Panc1 (cell line): ENCODE measurements around the gene GAP43. TPM values are rescaled to one million over a fixed set of nuclear protein-coding genes. Genes with fewer than 3 reads are reported as not detected.

Source experiments
- ATAC-seq: fragments of 200-7000 bp; cut with Tn5 transposase; 2 replicates; pipeline ENCODE4 v1.9.1; 2020; ENCODE audit warnings: mild to moderate bottlenecking, moderate library complexity
- BruUV-seq: library from RNA; stranded (reverse); fragments of 400-500 nt; replicated peaks from 2 replicates; lab custom pipeline; 2021; lab: Mats Ljungman, UMichigan
- CTCF ChIA-PET: fragments of 300-600 bp; sonication (Branson Sonifier 250); formaldehyde crosslinking; loops from one replicate; lab custom pipeline; 2022; ENCODE audit warnings: antibody characterized with exemption; lab: Charles Lee
- POLR2A ChIA-PET: fragments of 300-600 bp; sonication (Branson Sonifier 250); formaldehyde crosslinking; loops from one replicate; lab custom pipeline; 2022; ENCODE audit warnings: antibody characterized with exemption; lab: Charles Lee
- DNase-seq: peaks from one replicate; pipeline ENCODE4 v3.0.0-alpha.2; 2010; ENCODE audit warnings: low read depth, low spot score
- H3K27ac ChIP-seq: 2 replicates; pipeline ENCODE4 v1.5.1; 2011; ENCODE audit warnings: mild to moderate bottlenecking, low read length, inconsistent platforms
- H3K27me3 ChIP-seq: fragments of 200-500 bp; sonication (Bioruptor generic); 2 replicates; pipeline ENCODE4 v1.6.0; 2014; ENCODE audit warnings: low read length, inconsistent platforms; ENCODE audit not compliant: control insufficient read depth, insufficient read depth
- H3K36me3 ChIP-seq: fragments of 200-500 bp; sonication (Bioruptor generic); 2 replicates; pipeline ENCODE4 v1.5.1; 2014; ENCODE audit warnings: inconsistent platforms, mild to moderate bottlenecking, low read length, moderate library complexity; ENCODE audit not compliant: control insufficient read depth, insufficient read depth
- H3K4me1 ChIP-seq: 2 replicates; pipeline ENCODE4 v1.5.1; 2011; ENCODE audit warnings: inconsistent platforms, mild to moderate bottlenecking, low read length, moderate library complexity; ENCODE audit not compliant: control insufficient read depth, insufficient read depth
- H3K4me3 ChIP-seq, 2 experiments: 2 replicates each; pipeline ENCODE4 v1.5.1; 2011 to 2012; ENCODE audit warnings: low read depth in 2 of 2, low read length in 2 of 2, mild to moderate bottlenecking in 2 of 2, inconsistent platforms in 1 of 2, moderate library complexity in 1 of 2
- H3K9me3 ChIP-seq: fragments of 200-500 bp; sonication (Bioruptor generic); 2 replicates; pipeline ENCODE4 v1.5.1; 2014; ENCODE audit warnings: low read depth, mild to moderate bottlenecking, inconsistent platforms, low read length, moderate library complexity; ENCODE audit not compliant: control insufficient read depth, insufficient read depth
- POLR2AphosphoS5 ChIP-seq: IDR thresholded peaks from 2 replicates; pipeline ENCODE4 v1.6.1; 2012; ENCODE audit warnings: mild to moderate bottlenecking, low read depth, low read length, moderate library complexity
- SIN3A ChIP-seq: IDR thresholded peaks from 2 replicates; pipeline ENCODE4 v1.6.1; 2012; ENCODE audit warnings: low read depth, mild to moderate bottlenecking, low read length, moderate library complexity, borderline replicate concordance; ENCODE audit not compliant: insufficient read depth
- TCF7L2 ChIP-seq: IDR thresholded peaks from 2 replicates; pipeline ENCODE4 v1.6.1; 2011; ENCODE audit warnings: mild to moderate bottlenecking, low read depth, low read length, inconsistent platforms
- in situ Hi-C: cut with HindIII; loops from 2 replicates; pipeline ENCODE4 v1.10.0; 2016; ENCODE audit warnings: low sequenced_read_pairs, low pct_unique_long_range_greater_than_20kb
- intact Hi-C: fragments of 100-400 bp; cut with micrococcal nuclease; formaldehyde crosslinking; loops from one replicate; pipeline ENCODE4 v1.10.0; 2022; ENCODE audit not compliant: unreplicated experiment
- total RNA-seq: library from RNA; stranded (reverse); gene quantifications from one replicate; pipeline ENCODE4 v1.2.1, GENCODE V29; 2021; ENCODE audit not compliant: unreplicated experiment
- TF ChIP-seq, protein P1 (sequence below), 2 experiments: IDR thresholded peaks; 2 replicates each; pipeline ENCODE4 v1.6.1; 2011 to 2012; ENCODE audit warnings: low read depth in 2 of 2, control low read depth in 1 of 2, low read length in 1 of 2, mild to moderate bottlenecking in 1 of 2, moderate library complexity in 1 of 2; ENCODE audit not compliant: insufficient read depth in 1 of 2
- TF ChIP-seq, protein P2 (sequence below): fragments of 450-650 bp; IDR thresholded peaks from 2 replicates; pipeline ENCODE4 v1.5.1; 2017; ENCODE audit warnings: mild to moderate bottlenecking

The GAP43 gene
- total RNA-seq, 1 experiment from 2014 or later, result not detected

DNA sequence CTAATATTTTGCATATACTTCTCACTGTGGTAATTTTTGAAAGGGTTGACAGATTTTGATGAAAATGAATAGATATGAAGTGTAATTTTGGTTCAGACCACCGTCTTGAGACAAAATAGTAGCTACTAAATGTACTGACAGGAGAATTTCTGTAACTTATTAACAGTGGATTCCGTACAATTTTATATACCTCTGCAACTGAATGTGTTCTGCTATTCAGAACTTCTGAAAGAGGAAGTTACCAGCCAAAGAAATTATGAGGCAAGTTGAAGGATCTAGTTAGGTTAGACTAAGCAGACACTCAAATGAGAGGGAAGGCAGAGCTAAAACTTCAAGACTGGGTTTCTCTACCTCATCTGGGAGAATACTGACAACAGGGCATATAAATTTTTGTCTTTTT lies 29.4 kb downstream of the GAP43 start:
- ChIA-PET CTCF (no interaction called here), POLR2A (no interaction called here)
- ATAC-seq (no peak), DNase-seq (no peak)
- H3K36me3 ChIP-seq, result no peaks in the 10 kb centered on the region
- no peak overlapping the region for H3K4me3 ChIP-seq
- no peaks in the 10 kb centered on the region for H3K4me1 ChIP-seq
- H3K9me3 ChIP-seq, result no peaks in the 10 kb centered on the region
- intact Hi-C loops (no loop called here), in situ Hi-C loops (no loop called here)
- BruUV-seq, result no TSS peak
- H3K27me3 ChIP-seq, result peaks cover 5% of the 10 kb centered on the region
- TF ChIP-seq, protein P1, sequence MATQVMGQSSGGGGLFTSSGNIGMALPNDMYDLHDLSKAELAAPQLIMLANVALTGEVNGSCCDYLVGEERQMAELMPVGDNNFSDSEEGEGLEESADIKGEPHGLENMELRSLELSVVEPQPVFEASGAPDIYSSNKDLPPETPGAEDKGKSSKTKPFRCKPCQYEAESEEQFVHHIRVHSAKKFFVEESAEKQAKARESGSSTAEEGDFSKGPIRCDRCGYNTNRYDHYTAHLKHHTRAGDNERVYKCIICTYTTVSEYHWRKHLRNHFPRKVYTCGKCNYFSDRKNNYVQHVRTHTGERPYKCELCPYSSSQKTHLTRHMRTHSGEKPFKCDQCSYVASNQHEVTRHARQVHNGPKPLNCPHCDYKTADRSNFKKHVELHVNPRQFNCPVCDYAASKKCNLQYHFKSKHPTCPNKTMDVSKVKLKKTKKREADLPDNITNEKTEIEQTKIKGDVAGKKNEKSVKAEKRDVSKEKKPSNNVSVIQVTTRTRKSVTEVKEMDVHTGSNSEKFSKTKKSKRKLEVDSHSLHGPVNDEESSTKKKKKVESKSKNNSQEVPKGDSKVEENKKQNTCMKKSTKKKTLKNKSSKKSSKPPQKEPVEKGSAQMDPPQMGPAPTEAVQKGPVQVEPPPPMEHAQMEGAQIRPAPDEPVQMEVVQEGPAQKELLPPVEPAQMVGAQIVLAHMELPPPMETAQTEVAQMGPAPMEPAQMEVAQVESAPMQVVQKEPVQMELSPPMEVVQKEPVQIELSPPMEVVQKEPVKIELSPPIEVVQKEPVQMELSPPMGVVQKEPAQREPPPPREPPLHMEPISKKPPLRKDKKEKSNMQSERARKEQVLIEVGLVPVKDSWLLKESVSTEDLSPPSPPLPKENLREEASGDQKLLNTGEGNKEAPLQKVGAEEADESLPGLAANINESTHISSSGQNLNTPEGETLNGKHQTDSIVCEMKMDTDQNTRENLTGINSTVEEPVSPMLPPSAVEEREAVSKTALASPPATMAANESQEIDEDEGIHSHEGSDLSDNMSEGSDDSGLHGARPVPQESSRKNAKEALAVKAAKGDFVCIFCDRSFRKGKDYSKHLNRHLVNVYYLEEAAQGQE (IDR thresholded peaks at IDR 0.05; ENCODE audit: insufficient read depth in 1 of 2, low read depth in 2 of 2, low read length in 1 of 2), result no peak
- no peak overlapping the region for H3K27ac ChIP-seq

DNA sequence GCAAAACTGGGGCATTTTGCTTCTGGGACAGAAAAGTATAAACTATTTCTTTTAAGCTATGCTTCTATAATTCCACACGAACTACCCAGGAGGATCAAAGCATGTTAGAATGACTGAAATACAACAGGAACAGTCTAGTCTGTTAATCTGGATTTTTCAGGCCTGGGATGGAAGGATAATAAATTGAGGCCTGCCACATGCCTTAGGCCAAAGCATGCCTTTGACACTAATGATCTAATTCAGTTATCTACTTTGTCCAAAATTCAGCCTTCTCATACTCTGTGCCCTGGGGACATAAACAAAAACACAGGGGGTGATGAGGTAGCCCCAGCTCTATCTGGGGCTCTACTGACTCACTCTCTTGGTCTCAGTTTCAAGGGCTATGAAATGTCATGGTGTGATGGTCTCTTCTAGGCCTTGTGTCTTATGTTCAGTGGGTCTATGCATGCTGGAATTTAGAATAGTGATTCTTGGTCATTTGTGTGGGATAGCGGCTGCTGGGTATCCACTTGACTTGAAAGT lies 32.5 kb downstream of the GAP43 start:
- CTCF ChIA-PET, result no interaction called here
- no TSS peak for BruUV-seq

More for the DNA sequence above, 32.5 kb downstream of the GAP43 start:
- Histone ChIP-seq H3K36me3 (no peaks in the 10 kb centered on the region), H3K9me3 (no peaks in the 10 kb centered on the region), H3K27me3 (peaks cover 8% of the 10 kb centered on the region), H3K4me3 (no peak overlapping the region), H3K27ac (no peak overlapping the region), H3K4me1 (peaks cover 4% of the 10 kb centered on the region; the same call in 1 of the 2 replicates)
- intact Hi-C loops (no loop called here), in situ Hi-C loops (no loop called here)
- no peak for DNase-seq
- POLR2A ChIA-PET, result no interaction called here
- no peak for ATAC-seq
- TF ChIP-seq, protein P1 (IDR thresholded peaks at IDR 0.05; ENCODE audit: insufficient read depth in 1 of 2, low read depth in 2 of 2, low read length in 1 of 2), result no peak
- TF ChIP-seq TCF7L2 (no peak), POLR2AphosphoS5 (no peak), SIN3A (no peak)
- TF ChIP-seq, protein P2, sequence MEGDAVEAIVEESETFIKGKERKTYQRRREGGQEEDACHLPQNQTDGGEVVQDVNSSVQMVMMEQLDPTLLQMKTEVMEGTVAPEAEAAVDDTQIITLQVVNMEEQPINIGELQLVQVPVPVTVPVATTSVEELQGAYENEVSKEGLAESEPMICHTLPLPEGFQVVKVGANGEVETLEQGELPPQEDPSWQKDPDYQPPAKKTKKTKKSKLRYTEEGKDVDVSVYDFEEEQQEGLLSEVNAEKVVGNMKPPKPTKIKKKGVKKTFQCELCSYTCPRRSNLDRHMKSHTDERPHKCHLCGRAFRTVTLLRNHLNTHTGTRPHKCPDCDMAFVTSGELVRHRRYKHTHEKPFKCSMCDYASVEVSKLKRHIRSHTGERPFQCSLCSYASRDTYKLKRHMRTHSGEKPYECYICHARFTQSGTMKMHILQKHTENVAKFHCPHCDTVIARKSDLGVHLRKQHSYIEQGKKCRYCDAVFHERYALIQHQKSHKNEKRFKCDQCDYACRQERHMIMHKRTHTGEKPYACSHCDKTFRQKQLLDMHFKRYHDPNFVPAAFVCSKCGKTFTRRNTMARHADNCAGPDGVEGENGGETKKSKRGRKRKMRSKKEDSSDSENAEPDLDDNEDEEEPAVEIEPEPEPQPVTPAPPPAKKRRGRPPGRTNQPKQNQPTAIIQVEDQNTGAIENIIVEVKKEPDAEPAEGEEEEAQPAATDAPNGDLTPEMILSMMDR, result no peak
